Measurements from ENCODE around the gene ARL15. TPM values are rescaled to one million over a fixed set of nuclear protein-coding genes. Genes with fewer than 3 reads are reported as not detected.

ARL15 gene
- total RNA-seq, 2 experiments from 2014 or later = 5.7 to 6.3 TPM

DNA sequence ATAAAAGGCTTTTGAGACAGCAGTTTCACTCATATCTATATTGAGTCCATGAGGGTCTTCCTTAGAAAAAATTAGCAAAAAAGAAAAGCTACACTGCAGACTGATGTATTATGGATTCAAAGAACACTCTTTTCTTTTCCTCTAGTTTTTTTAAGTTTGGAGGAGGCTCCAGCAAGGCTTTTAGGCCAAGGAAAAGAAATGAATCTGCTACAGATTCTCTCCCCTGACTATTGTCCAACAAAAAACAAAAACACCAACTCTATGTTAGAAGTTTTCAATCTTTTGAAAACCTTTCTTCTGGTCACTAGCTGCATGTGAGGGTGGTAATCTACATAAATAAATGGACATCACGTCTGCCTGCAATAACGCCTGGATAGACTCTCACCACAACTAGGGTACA lies 310.4 kb downstream of the ARL15 start:
- Mint-ChIP-seq H3K4me1 (ENCODE audit: low read depth) (peaks cover 4% of the 10 kb centered on the region), H3K27me3 (no peaks in the 10 kb centered on the region), H3K36me3 (ENCODE audit: low read depth) (peaks cover 2% of the 10 kb centered on the region), H3K9me3 (no peaks in the 10 kb centered on the region), H3K4me3 (no peak overlapping the region), H3K27ac (no peak overlapping the region)
- ATAC-seq (no peak), DNase-seq (no peak)
- POLR2A ChIA-PET = no interaction called here
- TF ChIP-seq, protein P1, sequence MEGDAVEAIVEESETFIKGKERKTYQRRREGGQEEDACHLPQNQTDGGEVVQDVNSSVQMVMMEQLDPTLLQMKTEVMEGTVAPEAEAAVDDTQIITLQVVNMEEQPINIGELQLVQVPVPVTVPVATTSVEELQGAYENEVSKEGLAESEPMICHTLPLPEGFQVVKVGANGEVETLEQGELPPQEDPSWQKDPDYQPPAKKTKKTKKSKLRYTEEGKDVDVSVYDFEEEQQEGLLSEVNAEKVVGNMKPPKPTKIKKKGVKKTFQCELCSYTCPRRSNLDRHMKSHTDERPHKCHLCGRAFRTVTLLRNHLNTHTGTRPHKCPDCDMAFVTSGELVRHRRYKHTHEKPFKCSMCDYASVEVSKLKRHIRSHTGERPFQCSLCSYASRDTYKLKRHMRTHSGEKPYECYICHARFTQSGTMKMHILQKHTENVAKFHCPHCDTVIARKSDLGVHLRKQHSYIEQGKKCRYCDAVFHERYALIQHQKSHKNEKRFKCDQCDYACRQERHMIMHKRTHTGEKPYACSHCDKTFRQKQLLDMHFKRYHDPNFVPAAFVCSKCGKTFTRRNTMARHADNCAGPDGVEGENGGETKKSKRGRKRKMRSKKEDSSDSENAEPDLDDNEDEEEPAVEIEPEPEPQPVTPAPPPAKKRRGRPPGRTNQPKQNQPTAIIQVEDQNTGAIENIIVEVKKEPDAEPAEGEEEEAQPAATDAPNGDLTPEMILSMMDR (IDR thresholded peaks at IDR 0.05) = no peak
- intact Hi-C loops (cut with micrococcal nuclease) = no loop called here
- CTCF ChIA-PET = no interaction called here

DNA sequence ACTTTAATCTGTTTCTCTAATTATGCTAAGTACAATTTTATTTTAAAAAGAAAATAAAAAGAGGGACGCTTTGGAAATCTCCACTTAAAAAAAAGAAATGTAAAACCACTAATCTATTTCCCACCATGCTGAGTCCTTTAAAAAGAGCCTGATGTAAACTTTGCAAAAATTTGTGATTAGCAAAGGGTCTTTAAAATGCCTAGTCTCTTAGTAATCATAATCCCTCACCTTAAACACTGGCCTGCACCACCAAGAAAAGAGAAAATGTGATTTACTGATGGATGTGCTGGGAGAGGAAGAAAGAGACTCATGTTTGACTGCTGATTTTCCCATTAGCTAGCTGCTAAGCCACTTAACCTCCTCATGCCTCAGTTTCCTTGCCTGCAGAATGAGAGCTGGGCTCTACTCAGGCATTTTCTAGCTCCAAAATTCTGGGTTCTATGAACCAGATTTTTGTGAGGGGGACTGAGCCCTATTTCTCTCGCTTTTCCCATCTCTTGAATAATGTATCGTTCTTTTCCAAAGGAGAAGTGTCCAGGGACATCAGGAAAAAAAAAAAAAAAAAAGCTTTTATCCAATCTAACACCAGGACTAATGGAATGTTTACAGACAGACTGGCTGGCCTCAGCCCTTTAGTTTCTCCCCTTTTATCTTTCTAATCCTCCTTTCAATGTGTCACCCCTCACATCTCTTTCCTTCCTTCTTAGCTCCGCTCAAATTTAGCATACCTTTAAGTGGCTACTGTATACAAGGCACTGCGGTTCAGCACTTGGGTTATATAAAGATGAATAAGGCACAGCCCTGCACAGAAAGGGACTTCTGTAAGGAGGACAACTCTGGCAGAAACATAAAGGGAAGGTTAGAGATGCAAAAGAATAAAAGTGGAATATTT lies 312.4 kb downstream of the ARL15 start:
- Mint-ChIP-seq H3K9me3 (no peaks in the 10 kb centered on the region), H3K36me3 (ENCODE audit: low read depth) (peaks cover 2% of the 10 kb centered on the region), H3K4me1 (ENCODE audit: low read depth) (peaks cover 17% of the 10 kb centered on the region), H3K27ac (no peak overlapping the region), H3K27me3 (no peaks in the 10 kb centered on the region), H3K4me3 (no peak overlapping the region)
- intact Hi-C loops (cut with micrococcal nuclease) = no loop called here
- TF ChIP-seq, protein P1 (IDR thresholded peaks at IDR 0.05) = no peak
- ChIA-PET POLR2A (interaction anchor here (0.8 kb wide), 1 partner anchor 1174 kb away, joined by 3 read pairs; no protein-coding TSS in a partner anchor), CTCF (no interaction called here)
- DNase-seq = no peak
- ATAC-seq = no peak

DNA sequence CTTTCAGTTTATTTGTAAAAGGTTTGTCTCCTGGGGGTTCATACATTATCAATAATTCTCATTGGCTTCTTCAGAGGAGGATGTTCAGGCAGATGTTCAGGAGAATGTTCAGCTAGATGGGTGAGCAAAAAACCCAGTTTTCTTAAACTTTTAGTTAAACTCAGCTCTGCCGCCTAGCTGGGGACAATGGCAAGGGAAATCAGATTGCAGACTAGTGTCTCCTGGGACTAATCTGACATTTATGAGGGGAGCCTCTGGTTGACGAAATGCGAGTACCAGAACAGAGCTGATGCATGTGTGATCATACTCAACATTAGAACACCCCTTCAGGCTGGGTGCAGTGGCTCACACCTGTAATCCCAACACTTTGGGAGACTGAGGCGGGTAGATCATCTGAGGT lies 314.4 kb downstream of the ARL15 start:
- ChIA-PET POLR2A (interaction anchor here (1.5 kb wide), 1 partner anchor 17 kb away, joined by 4 read pairs; no protein-coding TSS in a partner anchor), CTCF (no interaction called here)
- H3K9me3 Mint-ChIP-seq = no peaks in the 10 kb centered on the region
- peaks cover 2% of the 10 kb centered on the region for H3K36me3 Mint-ChIP-seq (ENCODE audit: low read depth)
- DNase-seq (no peak), ATAC-seq (no peak)
- intact Hi-C loops (cut with micrococcal nuclease) = no loop called here
- TF ChIP-seq, protein P1 (IDR thresholded peaks at IDR 0.05) = no peak
- no peak overlapping the region for H3K4me3 Mint-ChIP-seq
- no peaks in the 10 kb centered on the region for H3K27me3 Mint-ChIP-seq
- peaks cover 17% of the 10 kb centered on the region for H3K4me1 Mint-ChIP-seq (ENCODE audit: low read depth)
- peak overlapping the region; percentile 37 for H3K27ac Mint-ChIP-seq

DNA sequence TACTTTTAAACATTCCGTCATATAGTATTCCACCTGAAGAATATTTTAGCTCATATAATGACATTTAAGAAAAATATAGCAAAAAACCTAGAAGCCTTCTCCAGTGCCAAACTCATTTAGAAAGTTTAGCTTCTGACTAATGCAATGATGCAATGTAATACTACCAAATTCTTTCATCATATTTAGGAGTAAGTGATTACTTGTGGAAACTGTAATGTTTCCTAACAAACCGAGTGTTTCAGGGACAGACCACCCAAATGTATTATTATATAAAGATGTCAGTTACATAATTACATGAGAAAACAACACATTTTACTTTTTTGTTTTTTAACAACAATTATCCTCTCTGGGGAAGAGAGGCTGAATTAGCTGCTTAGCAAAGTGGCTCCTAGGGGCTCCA lies 316.2 kb downstream of the ARL15 start:
- POLR2A ChIA-PET = no interaction called here
- ATAC-seq (peak; percentile 47), DNase-seq (no peak)
- TF ChIP-seq, protein P1 (IDR thresholded peaks at IDR 0.05) = no peak
- Mint-ChIP-seq H3K36me3 (ENCODE audit: low read depth) (peaks cover 2% of the 10 kb centered on the region), H3K4me1 (ENCODE audit: low read depth) (peaks cover 17% of the 10 kb centered on the region), H3K27ac (peak overlapping the region; percentile 78), H3K9me3 (no peaks in the 10 kb centered on the region), H3K4me3 (no peak overlapping the region), H3K27me3 (no peaks in the 10 kb centered on the region)
- intact Hi-C loops (cut with micrococcal nuclease) = no loop called here
- CTCF ChIA-PET = interaction anchor here (0.9 to 1.0 kb wide), 2 partner anchors 10 to 235 kb away, joined by 3 read pairs; no protein-coding TSS in a partner anchor

DNA sequence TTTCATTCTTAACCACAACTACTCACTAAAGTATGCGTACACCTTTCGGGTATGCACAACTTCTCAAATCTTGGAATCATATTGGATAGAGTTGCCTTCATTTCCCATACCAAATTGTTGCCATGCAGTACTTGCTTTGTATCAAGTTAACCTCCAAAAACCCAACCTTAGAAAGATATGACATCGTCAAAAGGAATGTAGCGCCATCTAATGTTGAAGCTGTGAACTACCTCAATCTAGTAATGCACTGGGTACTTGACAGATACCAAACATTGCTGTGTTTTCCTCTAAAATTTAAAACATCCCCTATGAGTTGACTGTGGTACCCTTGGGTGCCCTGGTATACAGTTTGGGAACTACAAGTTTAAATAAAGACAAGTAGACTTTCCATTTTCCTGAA lies 318.4 kb downstream of the ARL15 start:
- Mint-ChIP-seq H3K36me3 (ENCODE audit: low read depth) (peaks cover 2% of the 10 kb centered on the region), H3K9me3 (no peaks in the 10 kb centered on the region), H3K27ac (no peak overlapping the region), H3K4me1 (ENCODE audit: low read depth) (peaks cover 17% of the 10 kb centered on the region), H3K4me3 (no peak overlapping the region), H3K27me3 (no peaks in the 10 kb centered on the region)
- intact Hi-C loops (cut with micrococcal nuclease) = no loop called here
- ChIA-PET POLR2A (no interaction called here), CTCF (no interaction called here)
- TF ChIP-seq, protein P1 (IDR thresholded peaks at IDR 0.05) = peak; percentile 28
- ATAC-seq (no peak), DNase-seq (peak; percentile 6)

All from activated CD8-positive, alpha-beta T cell treated with anti-CD3 and anti-CD28 coated beads for 36 hours (primary cell).